Right lobe of liver (tissue), 6 donors: ENCODE measurements around the gene ELSPBP1. TPM values are rescaled to one million over a fixed set of nuclear protein-coding genes. Genes with fewer than 3 reads are reported as not detected.

ENCODE experiments used
- ATAC-seq, 4 donors: fragments of 200-7000 bp; cut with Tn5 transposase; one replicate each; pipeline ENCODE4 v1.9.1; 2020; ENCODE audit warnings: mild to moderate bottlenecking in 4 of 4, moderate library complexity in 4 of 4
- DNase-seq, 3 donors: peaks; one replicate each; pipeline ENCODE4 v3.0.0-alpha.2; 2020
- H3K27ac ChIP-seq, 3 donors: fragments of 200-600 bp; one replicate each; pipeline ENCODE4 v1.8.0; 2022
- H3K27me3 ChIP-seq, 2 donors: fragments of 200-600 bp; one replicate each; pipeline ENCODE4 v1.8.0; 2022
- H3K36me3 ChIP-seq, 4 donors: fragments of 200-600 bp; sonication (generic) in 1 of 4; one replicate each; pipeline versions ENCODE4 v1.5.1 to v1.8.0; 2017 to 2022; ENCODE audit warnings: control low read depth in 1 of 4
- H3K4me1 ChIP-seq, 4 donors: fragments of 200-600 bp; sonication (generic) in 1 of 4; one replicate each; pipeline versions ENCODE4 v1.5.1 to v1.8.0; 2017 to 2022; ENCODE audit warnings: control low read depth in 1 of 4
- H3K4me3 ChIP-seq, 3 donors: fragments of 200-600 bp; one replicate each; pipeline ENCODE4 v1.8.0; 2022
- H3K9me3 ChIP-seq, 4 donors: fragments of 200-600 bp; sonication (generic) in 1 of 4; one replicate each; pipeline versions ENCODE4 v1.5.1 to v1.8.0; 2017 to 2022; ENCODE audit warnings: control low read depth in 1 of 4
- CTCF ChIP-seq, 4 donors: fragments of 200-600 bp in 3 of 4; fragments of 450-650 bp in 1 of 4; IDR thresholded peaks; one replicate each; pipeline versions ENCODE4 v1.5.1 to v1.8.0; 2016 to 2022; ENCODE audit warnings: antibody characterized with exemption in 4 of 4, mild to moderate bottlenecking in 2 of 4
- POLR2A ChIP-seq: fragments of 450-650 bp; IDR thresholded peaks from one replicate; pipeline ENCODE4 v1.6.1; 2017; ENCODE audit warnings: antibody characterized with exemption, mild to moderate bottlenecking
- WGBS: methylation state at CpG from one replicate; pipeline ENCODE4 v1.1.6; 2018; ENCODE audit warnings: low coverage, low lambda C conversion rate; ENCODE audit not compliant: insufficient coverage; ENCODE audit errors: missing lambda C conversion rate; 5-methylcytosine and 5-hydroxymethylcytosine counted together
- intact Hi-C, 2 donors: fragments of 100-400 bp; cut with DNase I; formaldehyde crosslinking; loops; one replicate each; pipeline versions ENCODE4 v1.11.2 to v1.14.1; 2022
- total RNA-seq, 6 experiments: library from RNA; depleted of rRNA in 2 of 6; stranded (reverse); fragments of >200 nt in 2 of 6; fragmentation: NEBNext Ultra II Directional in 3 of 6; extraction: Animal tissue kit (Norgen Biotek cat#: 25700) in 3 of 6; gene quantifications; one replicate each; pipeline versions ENCODE4 v1.1.0 to v1.2.4, GENCODE V29; 2016 to 2023
- donor health status: DM: no; HTN: yes; CAD: no.
- donor health status: DM: no; HTN: no; CAD: no.
- donor health status: DM: no; HTN: no; CAD: no.
- donor health status: DM: no; HTN: yes; CAD: no.
- donor health status: DM: no; HTN: yes; CAD: no.

The ELSPBP1 gene
- total RNA-seq, 6 experiments from 2014 or later: not detected

GRCh38 chr19:47991191-47991808 is 3.1 kb upstream of the ELSPBP1 start:
- no peak for TF ChIP-seq CTCF (IDR thresholded peaks at IDR 0.05)
- TF ChIP-seq POLR2A: no peak
- Histone ChIP-seq H3K4me3 (no peak overlapping the region), H3K27ac (no peak overlapping the region), H3K9me3 (no peaks in the 10 kb centered on the region), H3K36me3 (no peaks in the 10 kb centered on the region), H3K27me3 (no peaks in the 10 kb centered on the region), H3K4me1 (no peaks in the 10 kb centered on the region)
- DNase-seq (no peak), ATAC-seq (no peak)
- 37% methylated on average over 8 of the region's 10 CpGs for WGBS
- intact Hi-C loops: no loop called here

- Histone ChIP-seq H3K4me1 (no peaks in the 10 kb centered on the region), H3K27me3 (no peaks in the 10 kb centered on the region), H3K27ac (no peak within 1 kb of the TSS), H3K4me3 (no peak within 1 kb of the TSS), H3K9me3 (no peaks in the 10 kb centered on the region), H3K36me3 (no peaks in the 10 kb centered on the region)
- ATAC-seq: no peak
- no peak for DNase-seq
- 39% methylated on average over 2 of the region's 2 CpGs for WGBS
- no peak for TF ChIP-seq CTCF (IDR thresholded peaks at IDR 0.05)
- no peak for TF ChIP-seq POLR2A
- intact Hi-C loops: no loop called here
These were observed 2.4 kb upstream of the ELSPBP1 start, which contains the start of gene BSPH1 for GRCh38 chr19:47992070-47992469. BSPH1 (minus strand) TSS chr19:47992170; CDS start chr19:47992081, 89 bp downstream.

- H3K9me3 ChIP-seq: no peaks in the 10 kb centered on the region
- TF ChIP-seq CTCF (IDR thresholded peaks at IDR 0.05) (no peak), POLR2A (no peak)
- no peaks in the 10 kb centered on the region for H3K27me3 ChIP-seq
- DNase-seq (no peak), ATAC-seq (no peak)
- H3K36me3 ChIP-seq: no peaks in the 10 kb centered on the region
- 25% methylated on average over 1 of the region's 1 CpG for WGBS
- H3K4me1 ChIP-seq: no peaks in the 10 kb centered on the region
- intact Hi-C loops: no loop called here
- no peak overlapping the region for H3K4me3 ChIP-seq
- H3K27ac ChIP-seq: no peak overlapping the region
These were observed 1.8 kb downstream of the ELSPBP1 start for GRCh38 chr19:47996230-47996727.

GRCh38 chr19:47998800-47999199 is 4.4 kb downstream of the ELSPBP1 start:
- Histone ChIP-seq H3K27me3 (no peaks in the 10 kb centered on the region), H3K36me3 (no peaks in the 10 kb centered on the region), H3K4me3 (no peak overlapping the region), H3K27ac (no peak overlapping the region), H3K9me3 (no peaks in the 10 kb centered on the region), H3K4me1 (no peaks in the 10 kb centered on the region)
- no peak for ATAC-seq
- 40% methylated on average over 1 of the region's 6 CpGs for WGBS
- TF ChIP-seq CTCF (IDR thresholded peaks at IDR 0.05) (no peak), POLR2A (no peak)
- intact Hi-C loops: no loop called here
- DNase-seq: no peak
